ENCODE results near the gene GPC6. TPM values are rescaled to one million over a fixed set of nuclear protein-coding genes. Genes with fewer than 3 reads are reported as not detected.

Gene GPC6
- total RNA-seq, 3 donors from 2014 or later (not counting 1 experiment from before 2014, with no cell fraction given): not detected

GRCh38 chr13:93505104-93505952, 278.7 kb downstream of the GPC6 start:
- no peak overlapping the region for H3K4me3 Mint-ChIP-seq
- Histone ChIP-seq H3K4me3 (ENCODE audit: low read length) (no peak overlapping the region), H3K9me3 (ENCODE audit: control insufficient read depth, insufficient read depth, low read length) (no peaks in the 10 kb centered on the region), H3K36me3 (ENCODE audit: control insufficient read depth, insufficient read depth, low read length) (no peaks in the 10 kb centered on the region), H3K27me3 (ENCODE audit: control insufficient read depth, insufficient read depth, low read length) (no peaks in the 10 kb centered on the region), H3K27ac (ENCODE audit: low read length) (no peak overlapping the region), H3K4me1 (ENCODE audit: control insufficient read depth, insufficient read depth, low read length) (no peaks in the 10 kb centered on the region)
- 80% methylated on average over 2 of the region's 3 CpGs for WGBS (ENCODE audit: insufficient coverage)
- DNase-seq (no peak), ATAC-seq (no peak)
- H3K4me1 Mint-ChIP-seq: no peaks in the 10 kb centered on the region
- no peak for TF ChIP-seq CTCF (IDR thresholded peaks at IDR 0.05)
- H3K9me3 Mint-ChIP-seq: peaks cover 5 to 11% of the 10 kb centered on the region in 2 donors
- H3K27me3 Mint-ChIP-seq (ENCODE audit: low read depth in 2 of 2): no peaks in the 10 kb centered on the region
- H3K27ac Mint-ChIP-seq: no peak overlapping the region
- intact Hi-C loops (cut with micrococcal nuclease): no loop called here
- no peaks in the 10 kb centered on the region for H3K36me3 Mint-ChIP-seq

- Mint-ChIP-seq H3K4me1 (no peaks in the 10 kb centered on the region), H3K27me3 (ENCODE audit: low read depth in 2 of 2) (no peaks in the 10 kb centered on the region), H3K27ac (no peak overlapping the region), H3K4me3 (no peak overlapping the region), H3K9me3 (peaks cover 6 to 14% of the 10 kb centered on the region in 2 donors), H3K36me3 (no peaks in the 10 kb centered on the region)
- no peak overlapping the region for H3K4me3 ChIP-seq (ENCODE audit: low read length)
- WGBS (ENCODE audit: insufficient coverage): 20% methylated on average over 1 of the region's 2 CpGs
- no peak for ATAC-seq
- H3K4me1 ChIP-seq (ENCODE audit: control insufficient read depth, insufficient read depth, low read length): no peaks in the 10 kb centered on the region
- H3K9me3 ChIP-seq (ENCODE audit: control insufficient read depth, insufficient read depth, low read length): no peaks in the 10 kb centered on the region
- no peak for TF ChIP-seq CTCF (IDR thresholded peaks at IDR 0.05)
- no peak for DNase-seq
- no peaks in the 10 kb centered on the region for H3K36me3 ChIP-seq (ENCODE audit: control insufficient read depth, insufficient read depth, low read length)
- H3K27me3 ChIP-seq (ENCODE audit: control insufficient read depth, insufficient read depth, low read length): no peaks in the 10 kb centered on the region
- H3K27ac ChIP-seq (ENCODE audit: low read length): no peak overlapping the region
- intact Hi-C loops (cut with micrococcal nuclease): no loop called here
Observed at GRCh38 chr13:93511011-93511410, 284.4 kb downstream of the GPC6 start.

GRCh38 chr13:93515267-93515666, 288.7 kb downstream of the GPC6 start:
- Mint-ChIP-seq H3K4me1 (no peaks in the 10 kb centered on the region), H3K27ac (no peak overlapping the region), H3K27me3 (ENCODE audit: low read depth in 2 of 2) (no peaks in the 10 kb centered on the region), H3K36me3 (no peaks in the 10 kb centered on the region), H3K4me3 (no peak overlapping the region), H3K9me3 (peaks cover 5 to 6% of the 10 kb centered on the region in 2 donors)
- ATAC-seq (no peak), DNase-seq (no peak)
- H3K27me3 ChIP-seq (ENCODE audit: control insufficient read depth, insufficient read depth, low read length): no peaks in the 10 kb centered on the region
- H3K4me1 ChIP-seq (ENCODE audit: control insufficient read depth, insufficient read depth, low read length): no peaks in the 10 kb centered on the region
- no peak for TF ChIP-seq CTCF (IDR thresholded peaks at IDR 0.05)
- no peak overlapping the region for H3K27ac ChIP-seq (ENCODE audit: low read length)
- no peak overlapping the region for H3K4me3 ChIP-seq (ENCODE audit: low read length)
- intact Hi-C loops (cut with micrococcal nuclease): no loop called here
- H3K36me3 ChIP-seq (ENCODE audit: control insufficient read depth, insufficient read depth, low read length): no peaks in the 10 kb centered on the region
- H3K9me3 ChIP-seq (ENCODE audit: control insufficient read depth, insufficient read depth, low read length): no peaks in the 10 kb centered on the region

- TF ChIP-seq CTCF (IDR thresholded peaks at IDR 0.05): no peak
- Histone ChIP-seq H3K27ac (ENCODE audit: low read length) (no peak overlapping the region), H3K4me3 (ENCODE audit: low read length) (no peak overlapping the region), H3K9me3 (ENCODE audit: control insufficient read depth, insufficient read depth, low read length) (no peaks in the 10 kb centered on the region), H3K4me1 (ENCODE audit: control insufficient read depth, insufficient read depth, low read length) (no peaks in the 10 kb centered on the region), H3K36me3 (ENCODE audit: control insufficient read depth, insufficient read depth, low read length) (no peaks in the 10 kb centered on the region), H3K27me3 (ENCODE audit: control insufficient read depth, insufficient read depth, low read length) (no peaks in the 10 kb centered on the region)
- DNase-seq (no peak), ATAC-seq (no peak)
- Mint-ChIP-seq H3K4me1 (no peaks in the 10 kb centered on the region), H3K27ac (no peak overlapping the region), H3K9me3 (peaks cover 6 to 10% of the 10 kb centered on the region in 2 donors), H3K27me3 (ENCODE audit: low read depth in 2 of 2) (no peaks in the 10 kb centered on the region), H3K4me3 (no peak overlapping the region), H3K36me3 (no peaks in the 10 kb centered on the region)
- intact Hi-C loops (cut with micrococcal nuclease): no loop called here
Observed at GRCh38 chr13:93517658-93518057, 291.1 kb downstream of the GPC6 start.

Measured in natural killer cell (primary cell).